ENCODE data around the gene GLRX3.
"Not testable (repeated sequence)": the region's sequence is repeated elsewhere in the genome, so short reads cannot be mapped to it uniquely, and the experiment has no call there.

Gene GLRX3

DNA sequence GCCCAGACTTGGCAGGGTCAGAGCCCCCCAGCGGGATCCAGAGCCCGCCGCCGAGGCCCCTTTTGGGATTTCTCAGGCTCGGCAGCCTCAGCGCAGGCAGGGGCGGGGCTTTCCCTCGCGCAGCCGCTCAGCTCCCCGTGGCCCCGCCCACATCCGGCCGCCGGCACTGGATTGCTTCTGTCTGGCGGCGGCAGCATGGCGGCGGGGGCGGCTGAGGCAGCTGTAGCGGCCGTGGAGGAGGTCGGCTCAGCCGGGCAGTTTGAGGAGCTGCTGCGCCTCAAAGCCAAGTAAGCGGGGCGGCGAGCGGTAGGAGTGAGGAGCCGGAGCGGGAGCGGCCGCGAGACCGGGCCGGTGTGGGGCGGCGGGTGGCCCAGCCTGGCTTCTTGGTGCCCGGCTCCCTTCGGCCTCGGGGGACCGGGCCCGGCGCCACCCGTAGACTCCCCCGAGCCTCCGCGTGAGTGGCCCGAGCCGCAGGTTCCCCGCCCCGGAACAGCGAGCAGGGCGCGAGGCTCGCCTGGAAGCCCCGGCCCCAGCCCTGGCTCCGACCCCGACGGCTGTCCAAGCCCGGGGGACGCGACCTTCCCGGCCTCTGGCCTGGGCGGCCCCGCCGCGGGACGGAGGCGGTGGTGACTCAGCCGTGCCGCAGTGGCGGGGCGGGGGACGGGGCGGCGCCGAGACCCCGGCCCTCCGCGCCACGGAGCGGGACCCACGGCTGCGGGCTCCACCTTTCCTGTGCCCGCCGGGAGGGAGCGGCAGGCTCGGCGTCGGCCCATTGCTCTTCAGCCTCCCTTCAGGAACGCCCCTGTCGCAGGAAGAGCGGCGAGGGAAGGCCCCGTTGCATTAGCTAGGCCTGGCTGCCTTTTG lies at the start of gene GLRX3:
TSS of gene GLRX3 (plus strand) at position 166 of the 864 bp plus-strand sequence. CDS start at position 196, 30 bp downstream.
- Histone ChIP-seq H3K27ac (ENCODE audit: low read depth, low read length) (peak within 1 kb of the TSS; percentile 77), H3K79me2 (ENCODE audit: control insufficient read depth, insufficient read depth, low read length, unreplicated experiment) (peaks cover 51% of the 10 kb centered on the region), H3K4me1 (ENCODE audit: control insufficient read depth, insufficient read depth, low read length, unreplicated experiment) (peaks cover 40% of the 10 kb centered on the region), H3K27me3 (ENCODE audit: insufficient read depth, low read length) (no peaks in the 10 kb centered on the region), H2AFZ (ENCODE audit: low read length, unreplicated experiment) (peak within 1 kb of the TSS; percentile 55), H3K36me3 (ENCODE audit: insufficient read depth, low read length) (peaks cover 7% of the 10 kb centered on the region; the same call in 1 of the 2 replicates), H3K4me3 (ENCODE audit: low read depth, low read length) (peak within 1 kb of the TSS; percentile 88)

DNA sequence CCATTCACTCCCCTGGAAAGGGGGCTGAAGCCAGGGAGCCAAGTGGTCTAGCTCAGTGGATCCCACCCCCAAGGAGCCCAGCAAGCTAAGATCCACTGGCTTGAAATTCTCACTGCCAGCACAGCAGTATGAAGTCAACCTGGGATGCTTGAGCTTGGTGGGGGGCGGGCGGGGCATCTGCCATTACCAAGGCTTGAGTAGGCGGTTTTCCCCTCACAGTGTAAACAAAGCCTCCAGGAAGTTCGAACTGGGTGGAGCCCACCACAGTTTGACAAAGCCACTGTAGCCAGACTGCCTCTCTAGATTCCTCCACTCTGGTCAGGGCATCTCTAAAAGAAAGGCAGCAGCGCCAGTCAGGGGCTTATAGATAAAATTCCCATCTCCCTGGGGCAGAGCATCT lies 45.6 kb upstream of the GLRX3 start:
- H3K4me3 ChIP-seq (ENCODE audit: low read depth, low read length); H2AFZ ChIP-seq (ENCODE audit: low read length, unreplicated experiment); H3K79me2 ChIP-seq (ENCODE audit: control insufficient read depth, insufficient read depth, low read length, unreplicated experiment); H3K4me1 ChIP-seq (ENCODE audit: control insufficient read depth, insufficient read depth, low read length, unreplicated experiment); H3K27me3 ChIP-seq (ENCODE audit: insufficient read depth, low read length); H3K36me3 ChIP-seq (ENCODE audit: insufficient read depth, low read length); H3K27ac ChIP-seq (ENCODE audit: low read depth, low read length): not testable (repeated sequence)

DNA sequence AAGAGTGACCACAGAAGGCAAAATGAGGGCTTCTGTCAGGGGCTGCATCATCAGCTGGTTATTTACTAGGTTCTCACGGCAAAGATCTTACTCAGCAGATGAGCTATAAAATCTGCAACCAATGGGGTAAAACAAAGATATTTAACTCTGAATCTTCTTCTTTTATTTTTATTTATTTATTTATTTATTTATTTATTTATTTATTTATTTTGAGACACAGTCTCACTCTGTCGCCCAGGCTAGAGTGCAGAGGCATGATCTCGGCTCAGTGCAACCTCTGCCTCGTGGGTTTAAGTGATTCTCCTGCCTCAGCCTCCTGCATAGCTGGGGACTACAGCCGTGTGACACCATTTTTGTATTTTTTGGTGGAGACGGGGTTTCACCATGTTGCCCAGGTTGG lies 36.8 kb upstream of the GLRX3 start:
- Histone ChIP-seq H3K27me3 (ENCODE audit: insufficient read depth, low read length) (no peaks in the 10 kb centered on the region), H3K27ac (ENCODE audit: low read depth, low read length) (no peak overlapping the region), H3K36me3 (ENCODE audit: insufficient read depth, low read length) (no peaks in the 10 kb centered on the region), H3K79me2 (ENCODE audit: control insufficient read depth, insufficient read depth, low read length, unreplicated experiment) (no peaks in the 10 kb centered on the region), H3K4me1 (ENCODE audit: control insufficient read depth, insufficient read depth, low read length, unreplicated experiment) (no peaks in the 10 kb centered on the region), H2AFZ (ENCODE audit: low read length, unreplicated experiment) (no peak overlapping the region), H3K4me3 (ENCODE audit: low read depth, low read length) (no peak overlapping the region)

DNA sequence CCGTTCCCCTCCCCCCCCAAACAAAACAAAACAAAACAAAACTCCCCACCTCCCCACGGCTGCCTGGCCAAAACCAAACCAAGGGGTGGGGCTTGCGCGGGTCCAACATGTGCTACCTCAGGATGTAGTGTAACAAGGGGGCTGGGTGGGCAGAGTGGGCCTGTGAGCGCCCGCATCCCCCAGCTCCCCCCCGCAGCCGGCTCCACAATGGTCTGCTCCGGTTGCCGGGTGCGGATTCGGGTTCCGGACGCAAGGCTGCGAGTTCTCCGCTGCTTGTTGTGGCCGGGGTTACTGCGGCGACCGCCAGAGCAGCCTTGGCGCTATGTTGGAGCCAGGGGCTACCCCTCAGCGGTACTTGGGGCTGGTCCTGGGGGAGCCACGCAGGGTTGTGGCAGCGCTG lies 30.5 kb upstream of the GLRX3 start:
- H3K27me3 ChIP-seq (ENCODE audit: insufficient read depth, low read length): no peaks in the 10 kb centered on the region
- H3K27ac ChIP-seq (ENCODE audit: low read depth, low read length): no peak overlapping the region
- H3K4me3 ChIP-seq (ENCODE audit: low read depth, low read length): no peak overlapping the region
- H3K79me2 ChIP-seq (ENCODE audit: control insufficient read depth, insufficient read depth, low read length, unreplicated experiment): peaks cover 10% of the 10 kb centered on the region
- H3K36me3 ChIP-seq (ENCODE audit: insufficient read depth, low read length): no peaks in the 10 kb centered on the region
- peaks cover 9% of the 10 kb centered on the region for H3K4me1 ChIP-seq (ENCODE audit: control insufficient read depth, insufficient read depth, low read length, unreplicated experiment)
- H2AFZ ChIP-seq (ENCODE audit: low read length, unreplicated experiment): no peak overlapping the region

DNA sequence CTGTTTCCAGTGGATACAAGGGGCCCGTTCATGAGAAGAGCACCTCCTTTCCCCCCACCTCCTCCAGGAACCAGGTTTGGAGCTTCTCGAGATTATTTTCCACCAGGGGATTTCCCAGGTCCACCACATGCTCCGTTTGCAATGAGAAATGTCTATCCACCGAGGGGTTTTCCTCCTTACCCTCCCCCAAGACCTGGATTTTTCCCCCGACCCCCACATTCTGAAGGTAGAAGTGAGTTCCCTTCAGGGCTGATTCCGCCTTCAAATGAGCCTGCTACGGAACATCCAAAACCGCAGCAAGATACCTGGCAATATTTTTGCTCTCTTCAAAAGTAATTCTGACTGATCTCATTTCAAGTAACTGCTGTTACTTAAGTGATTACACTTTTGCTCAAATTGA lies 28.0 kb upstream of the GLRX3 start:
- not testable (repeated sequence) for H3K27me3 ChIP-seq (ENCODE audit: insufficient read depth, low read length); H3K4me3 ChIP-seq (ENCODE audit: low read depth, low read length); H3K4me1 ChIP-seq (ENCODE audit: control insufficient read depth, insufficient read depth, low read length, unreplicated experiment); H3K36me3 ChIP-seq (ENCODE audit: insufficient read depth, low read length); H2AFZ ChIP-seq (ENCODE audit: low read length, unreplicated experiment); H3K27ac ChIP-seq (ENCODE audit: low read depth, low read length)
- peaks cover 15% of the 10 kb centered on the region for H3K79me2 ChIP-seq (ENCODE audit: control insufficient read depth, insufficient read depth, low read length, unreplicated experiment)

DNA sequence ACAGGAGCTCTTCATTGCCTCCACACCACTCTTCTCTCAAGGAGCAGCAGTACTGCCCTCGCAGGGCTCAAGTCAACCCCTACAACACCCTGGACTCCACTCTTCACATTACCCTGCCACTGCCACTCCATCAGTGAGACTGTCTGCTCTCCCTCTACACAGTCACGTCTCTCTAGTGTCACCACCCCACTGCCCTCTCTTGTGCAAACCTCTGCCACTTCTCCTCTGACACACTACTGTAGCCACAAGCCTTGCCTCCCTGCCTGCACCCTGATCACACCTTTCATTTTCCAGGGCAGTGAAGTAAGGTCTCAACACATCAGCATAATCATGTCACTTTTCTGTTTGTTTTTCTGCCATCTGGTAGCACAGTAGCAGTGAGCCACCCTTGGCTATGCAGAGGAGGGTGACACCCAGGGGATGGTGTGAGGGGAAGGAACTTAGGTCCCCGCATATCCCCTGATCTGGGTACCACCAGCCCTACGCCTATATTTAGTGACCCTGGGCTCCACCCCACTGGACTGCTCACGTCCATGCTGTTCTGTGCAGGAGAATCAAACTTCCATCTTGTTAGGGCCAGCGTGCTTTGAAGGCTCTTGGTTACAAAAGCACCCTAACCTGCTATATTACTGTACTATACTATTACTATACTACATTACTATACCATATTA lies 27.1 kb upstream of the GLRX3 start:
- no peaks in the 10 kb centered on the region for H3K36me3 ChIP-seq (ENCODE audit: insufficient read depth, low read length)
- H3K27me3 ChIP-seq (ENCODE audit: insufficient read depth, low read length): no peaks in the 10 kb centered on the region
- H3K4me3 ChIP-seq (ENCODE audit: low read depth, low read length): peak overlapping the region; percentile 99
- no peak overlapping the region for H3K27ac ChIP-seq (ENCODE audit: low read depth, low read length)
- H3K79me2 ChIP-seq (ENCODE audit: control insufficient read depth, insufficient read depth, low read length, unreplicated experiment): peaks cover 15% of the 10 kb centered on the region
- H2AFZ ChIP-seq (ENCODE audit: low read length, unreplicated experiment): no peak overlapping the region
- H3K4me1 ChIP-seq (ENCODE audit: control insufficient read depth, insufficient read depth, low read length, unreplicated experiment): peaks cover 9% of the 10 kb centered on the region

DNA sequence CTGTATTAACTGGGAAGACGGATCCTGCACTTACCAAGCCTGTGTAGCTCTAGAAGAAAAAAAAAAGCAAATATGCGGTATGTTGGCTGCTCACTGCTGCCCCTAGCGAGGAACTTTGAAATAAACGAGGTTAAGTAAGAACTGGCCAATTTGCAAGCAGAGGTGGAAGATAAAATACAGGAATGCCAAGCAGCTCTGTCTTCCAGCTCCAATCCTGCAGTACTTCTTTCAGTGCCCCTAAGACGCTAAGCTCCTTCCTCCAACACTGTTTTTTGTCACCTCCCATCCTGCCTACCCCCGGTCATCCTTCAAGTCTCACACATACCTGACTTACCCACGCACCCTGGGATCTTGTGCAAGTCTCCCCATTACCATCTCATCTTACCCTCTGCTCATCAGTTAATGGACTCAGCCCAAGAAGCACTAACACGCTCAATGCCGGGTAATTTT lies 26.4 kb upstream of the GLRX3 start:
- peaks cover 9% of the 10 kb centered on the region for H3K4me1 ChIP-seq (ENCODE audit: control insufficient read depth, insufficient read depth, low read length, unreplicated experiment)
- H3K4me3 ChIP-seq (ENCODE audit: low read depth, low read length): peak overlapping the region; percentile 99
- H3K36me3 ChIP-seq (ENCODE audit: insufficient read depth, low read length): no peaks in the 10 kb centered on the region
- no peaks in the 10 kb centered on the region for H3K27me3 ChIP-seq (ENCODE audit: insufficient read depth, low read length)
- H2AFZ ChIP-seq (ENCODE audit: low read length, unreplicated experiment): peak overlapping the region; percentile 93
- peak overlapping the region; percentile 64 for H3K27ac ChIP-seq (ENCODE audit: low read depth, low read length)
- peaks cover 15% of the 10 kb centered on the region for H3K79me2 ChIP-seq (ENCODE audit: control insufficient read depth, insufficient read depth, low read length, unreplicated experiment)

DNA sequence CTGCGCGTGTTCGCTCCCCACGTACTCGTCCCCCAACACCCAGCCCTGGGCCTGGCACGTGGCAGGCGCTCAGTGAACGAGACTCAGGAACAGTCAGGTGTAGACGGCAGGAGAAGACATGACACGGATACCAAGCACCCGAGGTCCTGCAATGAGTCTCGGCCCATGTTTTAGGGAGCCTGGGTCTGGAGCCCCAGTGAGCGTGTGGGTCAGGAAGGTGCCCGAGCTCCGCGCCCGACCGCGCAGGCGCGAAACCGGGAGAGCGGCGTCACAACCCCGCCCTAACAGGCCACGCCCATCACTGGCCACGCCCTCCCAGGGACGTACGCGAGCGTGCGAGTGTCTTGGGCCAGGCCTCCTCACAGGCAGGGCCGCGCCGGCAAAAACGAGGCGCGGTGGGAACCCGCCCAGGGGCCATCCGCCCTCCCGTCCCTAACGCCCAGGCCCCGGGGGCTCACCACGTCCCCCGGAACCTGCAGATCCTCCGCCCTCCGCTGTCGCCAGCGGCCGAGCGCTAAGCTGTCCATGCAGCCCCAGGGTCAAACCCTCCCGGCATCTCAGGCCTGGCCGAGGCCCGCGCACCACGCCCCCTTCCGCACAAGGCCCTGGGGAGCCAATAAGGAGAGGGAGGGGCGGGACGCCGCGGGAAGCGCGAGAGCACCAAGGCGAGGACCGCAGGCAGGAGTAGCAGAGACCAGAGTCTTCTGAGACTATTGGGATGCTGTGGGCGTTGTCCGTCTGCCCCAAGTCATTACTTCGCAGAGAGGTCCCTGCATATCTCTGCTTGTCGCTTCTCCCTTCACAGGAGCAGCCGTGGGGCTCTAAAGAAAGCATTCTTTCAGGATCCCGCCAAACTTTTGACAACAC lies 25.7 kb upstream of the GLRX3 start, which contains the start of gene C10orf143:
TSS of gene C10orf143 (minus strand) at position 585 of the 867 bp plus-strand sequence. CDS start at position 527, 58 bp downstream.
- peaks cover 9% of the 10 kb centered on the region for H3K4me1 ChIP-seq (ENCODE audit: control insufficient read depth, insufficient read depth, low read length, unreplicated experiment)
- H3K27ac ChIP-seq (ENCODE audit: low read depth, low read length): peak within 1 kb of the TSS; percentile 64
- H3K79me2 ChIP-seq (ENCODE audit: control insufficient read depth, insufficient read depth, low read length, unreplicated experiment): peaks cover 15% of the 10 kb centered on the region
- no peaks in the 10 kb centered on the region for H3K27me3 ChIP-seq (ENCODE audit: insufficient read depth, low read length)
- peak within 1 kb of the TSS; percentile 93 for H2AFZ ChIP-seq (ENCODE audit: low read length, unreplicated experiment)
- peak within 1 kb of the TSS; percentile 99 for H3K4me3 ChIP-seq (ENCODE audit: low read depth, low read length)
- H3K36me3 ChIP-seq (ENCODE audit: insufficient read depth, low read length): no peaks in the 10 kb centered on the region

DNA sequence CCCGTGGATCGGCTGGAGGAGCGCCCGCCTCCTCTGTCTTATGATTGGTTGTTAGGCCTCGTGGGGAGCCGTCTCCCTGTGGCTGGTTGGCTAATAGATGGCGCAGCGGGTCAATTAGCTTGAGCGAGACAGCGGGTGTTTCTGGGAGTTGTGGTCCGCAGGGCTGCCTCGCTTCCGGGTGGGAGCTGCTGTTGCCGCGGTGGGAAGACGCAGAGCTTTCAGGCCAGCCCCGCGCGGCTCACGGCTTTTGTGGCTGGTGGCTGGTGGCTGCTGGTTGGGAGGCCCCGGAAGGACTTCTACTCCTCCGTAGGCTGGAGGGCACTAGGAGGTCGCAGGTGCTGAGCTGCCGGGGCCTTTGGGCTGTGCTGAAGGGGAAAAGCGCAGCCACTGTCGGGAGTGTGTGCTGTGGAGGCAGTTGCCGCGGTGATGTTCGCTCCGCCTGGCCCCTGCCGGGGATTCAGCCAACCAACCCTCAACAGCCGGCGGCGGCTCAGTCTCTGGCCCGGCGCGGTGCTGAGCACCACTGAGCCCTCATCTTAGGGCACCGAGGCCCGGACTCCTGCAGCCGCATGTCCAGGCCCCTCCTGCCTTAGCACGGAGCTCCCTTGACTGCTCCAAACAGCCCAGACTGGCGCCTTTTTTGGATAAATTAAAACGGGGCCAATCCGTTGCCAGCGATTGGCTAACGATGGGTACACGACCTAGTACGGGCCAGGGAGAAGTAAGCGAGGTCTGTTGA lies 24.9 kb upstream of the GLRX3 start:
- Histone ChIP-seq H2AFZ (ENCODE audit: low read length, unreplicated experiment) (peak overlapping the region; percentile 82), H3K27me3 (ENCODE audit: insufficient read depth, low read length) (no peaks in the 10 kb centered on the region), H3K27ac (ENCODE audit: low read depth, low read length) (peak overlapping the region; percentile 64), H3K79me2 (ENCODE audit: control insufficient read depth, insufficient read depth, low read length, unreplicated experiment) (peaks cover 15% of the 10 kb centered on the region), H3K4me1 (ENCODE audit: control insufficient read depth, insufficient read depth, low read length, unreplicated experiment) (peaks cover 9% of the 10 kb centered on the region), H3K36me3 (ENCODE audit: insufficient read depth, low read length) (no peaks in the 10 kb centered on the region), H3K4me3 (ENCODE audit: low read depth, low read length) (peak overlapping the region; percentile 99)

DNA sequence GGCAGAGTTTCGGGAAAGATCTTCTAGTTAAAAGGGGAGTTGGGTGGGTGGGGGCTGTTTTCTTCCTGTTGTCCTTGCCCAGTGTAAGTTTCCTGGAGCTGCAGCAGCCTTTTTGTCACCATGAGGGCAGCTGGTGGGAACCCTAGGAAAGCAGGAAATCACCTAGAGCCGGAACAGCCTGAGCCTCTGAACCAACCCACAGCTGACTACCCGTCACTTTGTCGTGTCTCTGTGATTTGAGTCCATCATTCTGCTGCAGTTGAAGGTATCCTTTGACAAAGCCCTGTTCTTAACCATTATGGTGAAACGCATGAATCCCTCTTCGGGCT lies 24.4 kb upstream of the GLRX3 start:
- H3K4me1 ChIP-seq (ENCODE audit: control insufficient read depth, insufficient read depth, low read length, unreplicated experiment): peaks cover 9% of the 10 kb centered on the region
- peak overlapping the region; percentile 99 for H3K4me3 ChIP-seq (ENCODE audit: low read depth, low read length)
- peaks cover 15% of the 10 kb centered on the region for H3K79me2 ChIP-seq (ENCODE audit: control insufficient read depth, insufficient read depth, low read length, unreplicated experiment)
- H2AFZ ChIP-seq (ENCODE audit: low read length, unreplicated experiment): peak overlapping the region; percentile 82
- H3K27ac ChIP-seq (ENCODE audit: low read depth, low read length): peak overlapping the region; percentile 44
- no peaks in the 10 kb centered on the region for H3K36me3 ChIP-seq (ENCODE audit: insufficient read depth, low read length)
- no peaks in the 10 kb centered on the region for H3K27me3 ChIP-seq (ENCODE audit: insufficient read depth, low read length)
